Mucosa of rectum (tissue), 2 donors: ENCODE data around the gene FHIT.

Experiments used
- H3K27ac ChIP-seq, 2 donors: one replicate each; pipeline ENCODE4 v1.7.0; 2013; ENCODE audit warnings: inconsistent platforms in 2 of 2, low read depth in 2 of 2, low read length in 2 of 2
- H3K27me3 ChIP-seq, 2 donors: one replicate each; pipeline ENCODE4 v1.7.0; 2013; ENCODE audit warnings: low read length in 2 of 2; ENCODE audit not compliant: control insufficient read depth in 2 of 2, insufficient read depth in 2 of 2
- H3K36me3 ChIP-seq, 2 donors: one replicate each; pipeline ENCODE4 v1.7.0; 2013; ENCODE audit warnings: low read length in 2 of 2; ENCODE audit not compliant: control insufficient read depth in 2 of 2, insufficient read depth in 2 of 2
- H3K4me1 ChIP-seq, 2 donors: one replicate each; pipeline ENCODE4 v1.7.0; 2013; ENCODE audit warnings: low read length in 2 of 2, mild to moderate bottlenecking in 1 of 2; ENCODE audit not compliant: control insufficient read depth in 2 of 2, insufficient read depth in 2 of 2
- H3K4me3 ChIP-seq, 2 donors: one replicate each; pipeline ENCODE4 v1.7.0; 2013; ENCODE audit warnings: low read length in 2 of 2
- H3K9ac ChIP-seq, 2 donors: one replicate each; pipeline ENCODE4 v1.7.0; 2013; ENCODE audit warnings: low read length in 2 of 2, low read depth in 1 of 2, mild to moderate bottlenecking in 1 of 2
- H3K9me3 ChIP-seq, 2 donors: one replicate each; pipeline ENCODE4 v1.7.0; 2013; ENCODE audit warnings: low read length in 2 of 2; ENCODE audit not compliant: control insufficient read depth in 2 of 2
- donor health status: healthy.
- donor health status: Normal muscosa, but diverticular disease.

Gene FHIT

GRCh38 chr3:61134532-61134931, 116.7 kb downstream of the FHIT start:
- H3K9me3 ChIP-seq: no peaks in the 10 kb centered on the region
- H3K27ac ChIP-seq: no peak overlapping the region
- no peaks in the 10 kb centered on the region for H3K27me3 ChIP-seq
- no peak overlapping the region for H3K4me3 ChIP-seq
- no peak overlapping the region for H3K9ac ChIP-seq
- no peaks in the 10 kb centered on the region for H3K36me3 ChIP-seq
- no peaks in the 10 kb centered on the region for H3K4me1 ChIP-seq

- H3K27me3 ChIP-seq: no peaks in the 10 kb centered on the region
- H3K36me3 ChIP-seq: no peaks in the 10 kb centered on the region
- no peak overlapping the region for H3K4me3 ChIP-seq
- no peak overlapping the region for H3K27ac ChIP-seq
- H3K4me1 ChIP-seq: no peaks in the 10 kb centered on the region
- no peak overlapping the region for H3K9ac ChIP-seq
- no peaks in the 10 kb centered on the region for H3K9me3 ChIP-seq
Observed at GRCh38 chr3:61132062-61132461, 119.2 kb downstream of the FHIT start.

GRCh38 chr3:61118830-61119229, 132.4 kb downstream of the FHIT start:
- H3K27ac ChIP-seq: no peak overlapping the region
- no peaks in the 10 kb centered on the region for H3K9me3 ChIP-seq
- H3K4me3 ChIP-seq: no peak overlapping the region
- no peaks in the 10 kb centered on the region for H3K36me3 ChIP-seq
- peaks cover 0 to 2% of the 10 kb centered on the region in 2 donors for H3K4me1 ChIP-seq
- no peak overlapping the region for H3K9ac ChIP-seq
- H3K27me3 ChIP-seq: no peaks in the 10 kb centered on the region

- H3K4me3 ChIP-seq: no peak overlapping the region
- H3K4me1 ChIP-seq: peaks cover 0 to 2% of the 10 kb centered on the region in 2 donors
- H3K36me3 ChIP-seq: no peaks in the 10 kb centered on the region
- H3K9ac ChIP-seq: no peak overlapping the region
- no peak overlapping the region for H3K27ac ChIP-seq
- no peaks in the 10 kb centered on the region for H3K27me3 ChIP-seq
- no peaks in the 10 kb centered on the region for H3K9me3 ChIP-seq
Observed at GRCh38 chr3:61117045-61117898, 134.0 kb downstream of the FHIT start.

- Histone ChIP-seq H3K9me3 (no peaks in the 10 kb centered on the region), H3K36me3 (no peaks in the 10 kb centered on the region), H3K4me3 (no peak overlapping the region), H3K27me3 (no peaks in the 10 kb centered on the region), H3K9ac (no peak overlapping the region), H3K4me1 (peaks cover 0 to 5% of the 10 kb centered on the region in 2 donors), H3K27ac (no peak overlapping the region)
Observed at GRCh38 chr3:61114316-61114953, 136.8 kb downstream of the FHIT start.

GRCh38 chr3:61111825-61112224, 139.4 kb downstream of the FHIT start:
- Histone ChIP-seq H3K27ac (no peak overlapping the region), H3K36me3 (no peaks in the 10 kb centered on the region), H3K9ac (no peak overlapping the region), H3K9me3 (no peaks in the 10 kb centered on the region), H3K4me3 (no peak overlapping the region), H3K27me3 (no peaks in the 10 kb centered on the region), H3K4me1 (peaks cover 3 to 4% of the 10 kb centered on the region in 2 donors)

- no peaks in the 10 kb centered on the region for H3K36me3 ChIP-seq
Observed at GRCh38 chr3:61110576-61110975, 140.7 kb downstream of the FHIT start.

GRCh38 chr3:61108247-61109019, 142.8 kb downstream of the FHIT start:
- no peak overlapping the region for H3K9ac ChIP-seq

More at GRCh38 chr3:61110576-61110975, 140.7 kb downstream of the FHIT start:
- H3K4me3 ChIP-seq: no peak overlapping the region
- no peak overlapping the region for H3K27ac ChIP-seq
- no peak overlapping the region for H3K9ac ChIP-seq
- H3K9me3 ChIP-seq: no peaks in the 10 kb centered on the region
- peaks cover 3 to 4% of the 10 kb centered on the region in 2 donors for H3K4me1 ChIP-seq
- H3K27me3 ChIP-seq: no peaks in the 10 kb centered on the region

GRCh38 chr3:61094608-61095007, 156.6 kb downstream of the FHIT start:
- Histone ChIP-seq H3K4me3 (no peak overlapping the region), H3K36me3 (no peaks in the 10 kb centered on the region), H3K27ac (no peak overlapping the region), H3K4me1 (no peaks in the 10 kb centered on the region), H3K9ac (no peak overlapping the region), H3K27me3 (no peaks in the 10 kb centered on the region), H3K9me3 (no peaks in the 10 kb centered on the region)

More at GRCh38 chr3:61108247-61109019, 142.8 kb downstream of the FHIT start:
- Histone ChIP-seq H3K27ac (no peak overlapping the region), H3K4me3 (no peak overlapping the region), H3K9me3 (no peaks in the 10 kb centered on the region), H3K36me3 (no peaks in the 10 kb centered on the region), H3K27me3 (no peaks in the 10 kb centered on the region), H3K4me1 (peaks cover 3 to 4% of the 10 kb centered on the region in 2 donors)

- Histone ChIP-seq H3K27me3 (no peaks in the 10 kb centered on the region), H3K9ac (no peak overlapping the region), H3K4me3 (no peak overlapping the region), H3K4me1 (no peaks in the 10 kb centered on the region), H3K27ac (no peak overlapping the region), H3K9me3 (no peaks in the 10 kb centered on the region), H3K36me3 (no peaks in the 10 kb centered on the region)
Observed at GRCh38 chr3:61093364-61093763, 157.9 kb downstream of the FHIT start.
